ENCODE measurements around the gene CTNNA1.
A peak's percentile ranks its signal among the peaks of the same experiment; 100 is the strongest.
"Not testable (repeated sequence)": the region's sequence is repeated elsewhere in the genome, so short reads cannot be mapped to it uniquely, and the experiment has no call there.

The CTNNA1 gene, protein sequence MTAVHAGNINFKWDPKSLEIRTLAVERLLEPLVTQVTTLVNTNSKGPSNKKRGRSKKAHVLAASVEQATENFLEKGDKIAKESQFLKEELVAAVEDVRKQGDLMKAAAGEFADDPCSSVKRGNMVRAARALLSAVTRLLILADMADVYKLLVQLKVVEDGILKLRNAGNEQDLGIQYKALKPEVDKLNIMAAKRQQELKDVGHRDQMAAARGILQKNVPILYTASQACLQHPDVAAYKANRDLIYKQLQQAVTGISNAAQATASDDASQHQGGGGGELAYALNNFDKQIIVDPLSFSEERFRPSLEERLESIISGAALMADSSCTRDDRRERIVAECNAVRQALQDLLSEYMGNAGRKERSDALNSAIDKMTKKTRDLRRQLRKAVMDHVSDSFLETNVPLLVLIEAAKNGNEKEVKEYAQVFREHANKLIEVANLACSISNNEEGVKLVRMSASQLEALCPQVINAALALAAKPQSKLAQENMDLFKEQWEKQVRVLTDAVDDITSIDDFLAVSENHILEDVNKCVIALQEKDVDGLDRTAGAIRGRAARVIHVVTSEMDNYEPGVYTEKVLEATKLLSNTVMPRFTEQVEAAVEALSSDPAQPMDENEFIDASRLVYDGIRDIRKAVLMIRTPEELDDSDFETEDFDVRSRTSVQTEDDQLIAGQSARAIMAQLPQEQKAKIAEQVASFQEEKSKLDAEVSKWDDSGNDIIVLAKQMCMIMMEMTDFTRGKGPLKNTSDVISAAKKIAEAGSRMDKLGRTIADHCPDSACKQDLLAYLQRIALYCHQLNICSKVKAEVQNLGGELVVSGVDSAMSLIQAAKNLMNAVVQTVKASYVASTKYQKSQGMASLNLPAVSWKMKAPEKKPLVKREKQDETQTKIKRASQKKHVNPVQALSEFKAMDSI

GRCh38 chr5:138752951-138753793 is at the start of gene CTNNA1:
Gene CTNNA1, plus strand, starts transcription at chr5:138753425. Its CDS starts 28,500 bp downstream, at chr5:138781925.
- H3K27me3 ChIP-seq (ENCODE audit: control insufficient read depth, low read length), result peaks cover 25% of the 10 kb centered on the region
- no peak within 1 kb of the TSS for H3K27ac ChIP-seq (ENCODE audit: low read depth, low read length)
- no peaks in the 10 kb centered on the region for H3K9me2 ChIP-seq (replicated peaks; ENCODE audit: control insufficient read depth, low read length)
- H4K20me1 ChIP-seq (ENCODE audit: control insufficient read depth, insufficient read depth, low read depth, low read length), result 0 out of 2 replicates have a peak, but pooled peaks cover 8% of the 10 kb centered on the region
- H3F3A ChIP-seq (ENCODE audit: control insufficient read depth, insufficient read depth), result peaks cover 2% of the 10 kb centered on the region; the same call in 1 of the 2 replicates
- H3K4me3 ChIP-seq (ENCODE audit: low read length), result peak within 1 kb of the TSS; percentile 93
- H3K4me1 ChIP-seq (ENCODE audit: control insufficient read depth, low read length), result peaks cover 16% of the 10 kb centered on the region
- peak within 1 kb of the TSS; percentile 98 for H3K4me2 ChIP-seq (ENCODE audit: low read length)
- no peaks in the 10 kb centered on the region for H3K9me3 ChIP-seq (ENCODE audit: control insufficient read depth, insufficient read depth, low read length)
- H3K36me3 ChIP-seq (ENCODE audit: control insufficient read depth, low read length), result no peaks in the 10 kb centered on the region
- TF ChIP-seq, protein P1, sequence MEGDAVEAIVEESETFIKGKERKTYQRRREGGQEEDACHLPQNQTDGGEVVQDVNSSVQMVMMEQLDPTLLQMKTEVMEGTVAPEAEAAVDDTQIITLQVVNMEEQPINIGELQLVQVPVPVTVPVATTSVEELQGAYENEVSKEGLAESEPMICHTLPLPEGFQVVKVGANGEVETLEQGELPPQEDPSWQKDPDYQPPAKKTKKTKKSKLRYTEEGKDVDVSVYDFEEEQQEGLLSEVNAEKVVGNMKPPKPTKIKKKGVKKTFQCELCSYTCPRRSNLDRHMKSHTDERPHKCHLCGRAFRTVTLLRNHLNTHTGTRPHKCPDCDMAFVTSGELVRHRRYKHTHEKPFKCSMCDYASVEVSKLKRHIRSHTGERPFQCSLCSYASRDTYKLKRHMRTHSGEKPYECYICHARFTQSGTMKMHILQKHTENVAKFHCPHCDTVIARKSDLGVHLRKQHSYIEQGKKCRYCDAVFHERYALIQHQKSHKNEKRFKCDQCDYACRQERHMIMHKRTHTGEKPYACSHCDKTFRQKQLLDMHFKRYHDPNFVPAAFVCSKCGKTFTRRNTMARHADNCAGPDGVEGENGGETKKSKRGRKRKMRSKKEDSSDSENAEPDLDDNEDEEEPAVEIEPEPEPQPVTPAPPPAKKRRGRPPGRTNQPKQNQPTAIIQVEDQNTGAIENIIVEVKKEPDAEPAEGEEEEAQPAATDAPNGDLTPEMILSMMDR (IDR thresholded peaks at IDR 0.05; ENCODE audit: low read depth, low read length, poor library complexity, severe bottlenecking), result no peak
- no peak for TF ChIP-seq EZH2phosphoT487 (IDR thresholded peaks at IDR 0.05; ENCODE audit: borderline replicate concordance, low read length)
- peaks cover 33% of the 10 kb centered on the region for H3K79me2 ChIP-seq (ENCODE audit: control insufficient read depth, low read length)

DNA sequence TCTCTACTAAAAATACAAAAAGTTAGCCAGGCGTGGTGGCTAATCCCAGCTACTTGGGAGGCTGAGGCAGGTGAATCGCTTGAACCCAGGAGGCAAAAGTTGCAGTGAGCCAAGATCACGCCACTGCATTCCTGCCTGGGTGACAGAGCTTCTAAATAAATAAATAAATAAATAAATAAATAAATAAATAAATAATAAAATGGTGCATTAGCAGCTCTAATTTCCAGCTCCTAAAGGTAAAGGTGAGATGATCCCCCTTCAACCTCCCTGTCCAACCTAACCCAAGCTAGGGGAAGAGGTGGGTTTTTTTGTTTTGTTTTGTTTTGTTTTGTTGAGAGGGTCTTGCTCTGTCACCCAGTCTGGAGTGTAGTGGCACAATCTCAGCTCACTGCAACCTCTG is 49.4 kb upstream of the CTNNA1 start:
- not testable (repeated sequence) for H3K4me2 ChIP-seq (ENCODE audit: low read length); H3K9me3 ChIP-seq (ENCODE audit: control insufficient read depth, insufficient read depth, low read length); H3K4me3 ChIP-seq (ENCODE audit: low read length); H3K36me3 ChIP-seq (ENCODE audit: control insufficient read depth, low read length); H3K27ac ChIP-seq (ENCODE audit: low read depth, low read length); H3K9me2 ChIP-seq (replicated peaks; ENCODE audit: control insufficient read depth, low read length); H3F3A ChIP-seq (ENCODE audit: control insufficient read depth, insufficient read depth); H3K79me2 ChIP-seq (ENCODE audit: control insufficient read depth, low read length); H3K4me1 ChIP-seq (ENCODE audit: control insufficient read depth, low read length); H4K20me1 ChIP-seq (ENCODE audit: control insufficient read depth, insufficient read depth, low read depth, low read length)
- peaks cover 39% of the 10 kb centered on the region for H3K27me3 ChIP-seq (ENCODE audit: control insufficient read depth, low read length)

DNA sequence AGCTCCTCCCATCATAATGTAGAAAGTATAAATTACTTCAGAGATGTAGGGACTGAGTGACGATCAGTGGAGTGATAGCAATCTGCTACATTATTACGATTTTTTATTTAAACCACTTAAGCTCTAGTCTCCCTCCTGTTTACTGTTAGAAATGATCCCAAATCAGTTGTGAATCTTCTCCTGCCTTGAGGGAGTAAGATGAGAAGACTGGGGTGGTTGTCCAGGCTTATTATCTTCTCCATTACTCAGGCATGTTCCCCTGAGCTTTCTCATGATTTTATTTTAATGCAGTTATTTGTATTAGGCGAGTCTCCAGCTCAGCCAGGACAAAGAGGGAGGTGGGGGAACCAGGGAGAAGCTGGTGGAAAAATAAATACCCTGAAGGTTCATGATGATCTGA is 48.2 kb upstream of the CTNNA1 start:
- Histone ChIP-seq H3K9me3 (ENCODE audit: control insufficient read depth, insufficient read depth, low read length) (no peaks in the 10 kb centered on the region), H3K9me2 (replicated peaks; ENCODE audit: control insufficient read depth, low read length) (no peaks in the 10 kb centered on the region), H3K27me3 (ENCODE audit: control insufficient read depth, low read length) (peaks cover 39% of the 10 kb centered on the region), H3K27ac (ENCODE audit: low read depth, low read length) (no peak overlapping the region), H4K20me1 (ENCODE audit: control insufficient read depth, insufficient read depth, low read depth, low read length) (no peaks in the 10 kb centered on the region), H3F3A (ENCODE audit: control insufficient read depth, insufficient read depth) (no peaks in the 10 kb centered on the region), H3K4me3 (ENCODE audit: low read length) (no peak overlapping the region), H3K36me3 (ENCODE audit: control insufficient read depth, low read length) (no peaks in the 10 kb centered on the region), H3K4me1 (ENCODE audit: control insufficient read depth, low read length) (no peaks in the 10 kb centered on the region), H3K4me2 (ENCODE audit: low read length) (no peak overlapping the region), H3K79me2 (ENCODE audit: control insufficient read depth, low read length) (no peaks in the 10 kb centered on the region)
- TF ChIP-seq, protein P1 (IDR thresholded peaks at IDR 0.05; ENCODE audit: low read depth, low read length, poor library complexity, severe bottlenecking), result no peak
- TF ChIP-seq EZH2phosphoT487 (IDR thresholded peaks at IDR 0.05; ENCODE audit: borderline replicate concordance, low read length), result no peak
